Measurements from ENCODE around the gene EPB42. TPM values are rescaled to one million over a fixed set of nuclear protein-coding genes. Genes with fewer than 3 reads are reported as not detected.

Gene EPB42
- total and polyA plus RNA-seq, 2 of the 4 experiments (the other 2 are of a cell fraction): not detected

GRCh38 chr15:43225201-43225949 is 4.6 kb upstream of the EPB42 start:
- Histone ChIP-seq H2BK5ac (ENCODE audit: low read depth, low read length, poor library complexity, severe bottlenecking) (no peak overlapping the region), H2AK5ac (ENCODE audit: low read depth, low read length) (no peak overlapping the region), H2AFZ (replicated peaks; ENCODE audit: low read length, poor library complexity) (no peak overlapping the region), H4K8ac (ENCODE audit: low read depth in 2 of 2, low read length in 2 of 2) (no peak overlapping the region), H3K4ac (ENCODE audit: low read depth, low read length) (no peak overlapping the region), H3K27ac (ENCODE audit: insufficient read depth, low read length) (no peak overlapping the region), H3K27me3 (ENCODE audit: control insufficient read depth, insufficient read depth, low read length) (peaks cover 32% of the 10 kb centered on the region), H2BK20ac (ENCODE audit: low read depth, low read length) (no peak overlapping the region), H3K4me3 (ENCODE audit: insufficient read depth, low read depth, low read length) (no peak overlapping the region), H4K5ac (ENCODE audit: low read depth, low read length) (no peak overlapping the region), H3K4me2 (ENCODE audit: low read depth, low read length) (no peak overlapping the region), H3K79me1 (ENCODE audit: low read depth in 1 of 2, low read length in 2 of 2) (no peaks in the 10 kb centered on the region), H4K20me1 (ENCODE audit: insufficient read depth, low read length) (no peaks in the 10 kb centered on the region), H3K36me3 (ENCODE audit: control insufficient read depth, insufficient read depth, low read length) (no peaks in the 10 kb centered on the region), H3K14ac (replicated peaks; ENCODE audit: low read depth, low read length) (no peak overlapping the region), H3K9me1 (ENCODE audit: insufficient read depth, low read length) (no peaks in the 10 kb centered on the region), H2BK15ac (ENCODE audit: low read depth, low read length) (no peak overlapping the region), H3K4me1 (ENCODE audit: control insufficient read depth, insufficient read depth, low read length) (no peaks in the 10 kb centered on the region), H3K9me3 (ENCODE audit: control insufficient read depth, insufficient read depth, low read length) (no peaks in the 10 kb centered on the region), H2AK9ac (replicated peaks; ENCODE audit: low read depth, low read length, poor library complexity) (no peak overlapping the region), H3K9ac (ENCODE audit: low read depth, low read length) (no peak overlapping the region), H3K18ac (ENCODE audit: low read depth, low read length) (no peak overlapping the region), H3K23ac (ENCODE audit: low read depth, low read length) (no peak overlapping the region), H4K91ac (ENCODE audit: insufficient read depth, low read depth, low read length) (no peak overlapping the region), H3K56ac (ENCODE audit: extremely low read depth, insufficient read depth, low read length) (no peak overlapping the region), H2BK120ac (ENCODE audit: low read depth, low read length) (no peak overlapping the region)
- DNase-seq: peak; percentile 63
- WGBS, 2 experiments (ENCODE audit: extremely low coverage in 2 of 2, insufficient read length in 1 of 2): 57% methylated on average over 5 of the region's 16 CpGs; no CpG with 5 or more reads in 1 of the 2 experiments
- peak; percentile 90 for ATAC-seq (ENCODE audit: low read depth)
- TF ChIP-seq MAZ (IDR thresholded peaks at IDR 0.05; ENCODE audit: borderline replicate concordance, low read depth, low read length): no peak
- TF ChIP-seq MAFK (IDR thresholded peaks at IDR 0.05; ENCODE audit: low read depth, low read length): no peak
- no peak for TF ChIP-seq CHD1 (IDR thresholded peaks at IDR 0.05; ENCODE audit: low read depth, low read length)
- peak; percentile 85 for TF ChIP-seq SMC3 (IDR thresholded peaks at IDR 0.05; ENCODE audit: low read depth, low read length)
- no peak for TF ChIP-seq RFX5 (IDR thresholded peaks at IDR 0.05; ENCODE audit: low read depth, low read length)
- no peak for TF ChIP-seq BHLHE40 (IDR thresholded peaks at IDR 0.05; ENCODE audit: low read depth, low read length)
- TF ChIP-seq NFE2L2 (IDR thresholded peaks at IDR 0.05; ENCODE audit: low read depth, low read length): no peak
- no peak for TF ChIP-seq POLR2A (IDR thresholded peaks at IDR 0.05; ENCODE audit: low read depth, low read length)
- peak; percentile 75 for TF ChIP-seq CTCF (conservative IDR thresholded peaks at IDR 0.05; ENCODE audit: low read depth, low read length)
- TF ChIP-seq ELK1 (IDR thresholded peaks at IDR 0.05; ENCODE audit: borderline replicate concordance, low read depth, low read length): no peak
- TF ChIP-seq RAD21 (IDR thresholded peaks at IDR 0.05; ENCODE audit: low read length): peak; percentile 75
- CTCF ChIA-PET: interaction anchor here (0.6 to 3.5 kb wide), 13 partner anchors 9 to 144 kb away, joined by 3 to 37 read pairs (median 3); no protein-coding TSS in a partner anchor
- in situ Hi-C loops (cut with MboI; ENCODE audit: low sequenced_read_pairs) (no loop called here), dilution Hi-C loops (cut with HindIII; ENCODE audit: low sequenced_read_pairs, unreplicated experiment) (no loop called here), intact Hi-C loops (cut with micrococcal nuclease) (loop anchor here (1.0 kb wide), 1 partner anchor 60 kb away; no protein-coding TSS in a partner anchor)
- BruUV-seq (replicated peaks): no TSS peak
- POLR2A ChIA-PET (ENCODE audit: unreplicated experiment): interaction anchor here (0.6 kb wide), 1 partner anchor 1528 kb away, joined by 6 read pairs; no protein-coding TSS in a partner anchor

Data from IMR-90 (cell line).